ENCODE data around the gene TMEM171.

DNA sequence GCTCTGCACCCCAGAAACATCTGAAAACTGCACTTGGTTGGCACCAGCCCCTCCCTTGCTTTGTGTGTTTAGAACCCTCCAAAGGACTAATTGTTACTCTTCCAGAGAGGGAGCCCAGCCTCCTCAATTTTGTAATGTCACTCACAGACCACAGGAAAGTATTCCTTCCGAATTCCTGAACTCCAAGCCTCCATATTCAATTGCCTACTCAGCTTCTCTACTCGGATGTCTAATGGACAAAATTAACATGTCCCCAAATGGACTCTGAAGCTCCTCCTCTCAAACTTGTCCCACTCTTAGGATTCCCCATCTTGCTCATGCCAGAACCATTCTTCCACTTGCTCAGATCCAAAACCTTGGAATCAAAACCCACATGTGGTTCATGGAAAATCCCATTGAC lies 3.9 kb upstream of the TMEM171 start:
- TF ChIP-seq, protein P1, sequence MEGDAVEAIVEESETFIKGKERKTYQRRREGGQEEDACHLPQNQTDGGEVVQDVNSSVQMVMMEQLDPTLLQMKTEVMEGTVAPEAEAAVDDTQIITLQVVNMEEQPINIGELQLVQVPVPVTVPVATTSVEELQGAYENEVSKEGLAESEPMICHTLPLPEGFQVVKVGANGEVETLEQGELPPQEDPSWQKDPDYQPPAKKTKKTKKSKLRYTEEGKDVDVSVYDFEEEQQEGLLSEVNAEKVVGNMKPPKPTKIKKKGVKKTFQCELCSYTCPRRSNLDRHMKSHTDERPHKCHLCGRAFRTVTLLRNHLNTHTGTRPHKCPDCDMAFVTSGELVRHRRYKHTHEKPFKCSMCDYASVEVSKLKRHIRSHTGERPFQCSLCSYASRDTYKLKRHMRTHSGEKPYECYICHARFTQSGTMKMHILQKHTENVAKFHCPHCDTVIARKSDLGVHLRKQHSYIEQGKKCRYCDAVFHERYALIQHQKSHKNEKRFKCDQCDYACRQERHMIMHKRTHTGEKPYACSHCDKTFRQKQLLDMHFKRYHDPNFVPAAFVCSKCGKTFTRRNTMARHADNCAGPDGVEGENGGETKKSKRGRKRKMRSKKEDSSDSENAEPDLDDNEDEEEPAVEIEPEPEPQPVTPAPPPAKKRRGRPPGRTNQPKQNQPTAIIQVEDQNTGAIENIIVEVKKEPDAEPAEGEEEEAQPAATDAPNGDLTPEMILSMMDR (IDR thresholded peaks at IDR 0.05): no peak
- TF ChIP-seq POLR2A (IDR thresholded peaks at IDR 0.05): no peak
